ENCODE results near the gene SORCS2. TPM values are rescaled to one million over a fixed set of nuclear protein-coding genes. Genes with fewer than 3 reads are reported as not detected.

The SORCS2 gene
- total and polyA plus RNA-seq, 2 donors (not counting 1 experiment from before 2014, with no cell fraction given): not detected

GRCh38 chr4:7470522-7471128 lies 278.3 kb downstream of the SORCS2 start:
- Mint-ChIP-seq H3K27me3 (peaks cover 6% of the 10 kb centered on the region), H3K27ac (no peak overlapping the region), H3K9me3 (ENCODE audit: insufficient read depth) (no peaks in the 10 kb centered on the region), H3K4me1 (no peaks in the 10 kb centered on the region), H3K4me3 (no peak overlapping the region)
- no peak overlapping the region for H3K27ac ChIP-seq (ENCODE audit: low read length in 2 of 2)
- H3K9me3 ChIP-seq (ENCODE audit: control extremely low read depth in 1 of 3, control insufficient read depth in 2 of 3, insufficient read depth in 1 of 3, low read length in 2 of 3): peaks cover 0 to 8% (median 0%) of the 10 kb centered on the region in 3 donors
- no peaks in the 10 kb centered on the region for H3K79me2 ChIP-seq (ENCODE audit: control insufficient read depth, insufficient read depth, low read length)
- intact Hi-C loops (cut with micrococcal nuclease): no loop called here
- H2AFZ ChIP-seq (ENCODE audit: insufficient read depth, low read depth, low read length, poor library complexity, severe bottlenecking): no peak overlapping the region
- H3K4me3 ChIP-seq (ENCODE audit: control extremely low read depth in 1 of 5, extremely low read depth in 1 of 5, insufficient read depth in 1 of 5, low read depth in 2 of 5, low read length in 4 of 5): no peak overlapping the region
- no peak for ATAC-seq (ENCODE audit: low read depth)
- DNase-seq: no peak
- no peak overlapping the region for H3K9ac ChIP-seq (ENCODE audit: low read length)
- H4K20me1 ChIP-seq (ENCODE audit: control insufficient read depth, insufficient read depth, low read length, poor library complexity, severe bottlenecking): no peaks in the 10 kb centered on the region
- ChIA-PET POLR2A (no interaction called here), CTCF (no interaction called here)
- H3K4me2 ChIP-seq (replicated peaks; ENCODE audit: low read depth, low read length, poor library complexity, severe bottlenecking): no peak overlapping the region
- no peak for TF ChIP-seq CTCF (IDR thresholded peaks at IDR 0.05)
- no peak for TF ChIP-seq EZH2 (IDR thresholded peaks at IDR 0.05; ENCODE audit: borderline replicate concordance, insufficient read depth, low read depth, low read length, poor library complexity, severe bottlenecking)
- no peaks in the 10 kb centered on the region for H3K36me3 ChIP-seq (replicated peaks in 1 of 2; ENCODE audit: control extremely low read depth in 1 of 2, control insufficient read depth in 1 of 2, extremely low read depth in 1 of 2, insufficient read depth in 2 of 2, low read length in 1 of 2)
- WGBS (ENCODE audit: insufficient coverage): 87% methylated on average over 7 of the region's 8 CpGs
- no peaks in the 10 kb centered on the region for H3K4me1 ChIP-seq (ENCODE audit: control insufficient read depth in 2 of 2, insufficient read depth in 2 of 2, low read length in 2 of 2)
- no peaks in the 10 kb centered on the region for H3K27me3 ChIP-seq (replicated peaks in 1 of 4; ENCODE audit: control extremely low read depth in 1 of 4, control insufficient read depth in 3 of 4, insufficient read depth in 4 of 4, low read length in 3 of 4)

- Mint-ChIP-seq H3K27me3 (peaks cover 6% of the 10 kb centered on the region), H3K27ac (no peak overlapping the region), H3K4me3 (no peak overlapping the region), H3K9me3 (ENCODE audit: insufficient read depth) (no peaks in the 10 kb centered on the region), H3K4me1 (no peaks in the 10 kb centered on the region)
- ChIA-PET CTCF (no interaction called here), POLR2A (no interaction called here)
- no peak overlapping the region for H3K27ac ChIP-seq (ENCODE audit: low read length in 2 of 2)
- H3K4me1 ChIP-seq (ENCODE audit: control insufficient read depth in 2 of 2, insufficient read depth in 2 of 2, low read length in 2 of 2): no peaks in the 10 kb centered on the region
- no peaks in the 10 kb centered on the region for H4K20me1 ChIP-seq (ENCODE audit: control insufficient read depth, insufficient read depth, low read length, poor library complexity, severe bottlenecking)
- peaks cover 0 to 2% (median 0%) of the 10 kb centered on the region in 3 donors for H3K9me3 ChIP-seq (ENCODE audit: control extremely low read depth in 1 of 3, control insufficient read depth in 2 of 3, insufficient read depth in 1 of 3, low read length in 2 of 3)
- no peak overlapping the region for H2AFZ ChIP-seq (ENCODE audit: insufficient read depth, low read depth, low read length, poor library complexity, severe bottlenecking)
- no peaks in the 10 kb centered on the region for H3K27me3 ChIP-seq (replicated peaks in 1 of 4; ENCODE audit: control extremely low read depth in 1 of 4, control insufficient read depth in 3 of 4, insufficient read depth in 4 of 4, low read length in 3 of 4)
- H3K36me3 ChIP-seq (replicated peaks in 1 of 2; ENCODE audit: control extremely low read depth in 1 of 2, control insufficient read depth in 1 of 2, extremely low read depth in 1 of 2, insufficient read depth in 2 of 2, low read length in 1 of 2): no peaks in the 10 kb centered on the region
- intact Hi-C loops (cut with micrococcal nuclease): no loop called here
- DNase-seq (no peak), ATAC-seq (ENCODE audit: low read depth) (no peak)
- H3K4me3 ChIP-seq (ENCODE audit: control extremely low read depth in 1 of 5, extremely low read depth in 1 of 5, insufficient read depth in 1 of 5, low read depth in 2 of 5, low read length in 4 of 5): no peak overlapping the region
- no peak for TF ChIP-seq EZH2 (IDR thresholded peaks at IDR 0.05; ENCODE audit: borderline replicate concordance, insufficient read depth, low read depth, low read length, poor library complexity, severe bottlenecking)
- no peak for TF ChIP-seq CTCF (IDR thresholded peaks at IDR 0.05)
- H3K4me2 ChIP-seq (replicated peaks; ENCODE audit: low read depth, low read length, poor library complexity, severe bottlenecking): no peak overlapping the region
- no peaks in the 10 kb centered on the region for H3K79me2 ChIP-seq (ENCODE audit: control insufficient read depth, insufficient read depth, low read length)
- 15% methylated on average over 11 of the region's 19 CpGs for WGBS (ENCODE audit: insufficient coverage)
- H3K9ac ChIP-seq (ENCODE audit: low read length): no peak overlapping the region
Measured at GRCh38 chr4:7472442-7473013, 280.2 kb downstream of the SORCS2 start.
